GM21528 (cell line): ENCODE data around the gene C19orf53.
"Not testable (repeated sequence)": the region's sequence is repeated elsewhere in the genome, so short reads cannot be mapped to it uniquely, and the experiment has no call there.

Experiments used
- ATAC-seq: cut with Tn5 transposase; IDR thresholded peaks from one replicate; pipeline ENCODE4 v1.9.1; 2021; ENCODE audit warnings: mild to moderate bottlenecking, moderate library complexity; ENCODE audit not compliant: unreplicated experiment, low FRiP score

The C19orf53 gene

DNA sequence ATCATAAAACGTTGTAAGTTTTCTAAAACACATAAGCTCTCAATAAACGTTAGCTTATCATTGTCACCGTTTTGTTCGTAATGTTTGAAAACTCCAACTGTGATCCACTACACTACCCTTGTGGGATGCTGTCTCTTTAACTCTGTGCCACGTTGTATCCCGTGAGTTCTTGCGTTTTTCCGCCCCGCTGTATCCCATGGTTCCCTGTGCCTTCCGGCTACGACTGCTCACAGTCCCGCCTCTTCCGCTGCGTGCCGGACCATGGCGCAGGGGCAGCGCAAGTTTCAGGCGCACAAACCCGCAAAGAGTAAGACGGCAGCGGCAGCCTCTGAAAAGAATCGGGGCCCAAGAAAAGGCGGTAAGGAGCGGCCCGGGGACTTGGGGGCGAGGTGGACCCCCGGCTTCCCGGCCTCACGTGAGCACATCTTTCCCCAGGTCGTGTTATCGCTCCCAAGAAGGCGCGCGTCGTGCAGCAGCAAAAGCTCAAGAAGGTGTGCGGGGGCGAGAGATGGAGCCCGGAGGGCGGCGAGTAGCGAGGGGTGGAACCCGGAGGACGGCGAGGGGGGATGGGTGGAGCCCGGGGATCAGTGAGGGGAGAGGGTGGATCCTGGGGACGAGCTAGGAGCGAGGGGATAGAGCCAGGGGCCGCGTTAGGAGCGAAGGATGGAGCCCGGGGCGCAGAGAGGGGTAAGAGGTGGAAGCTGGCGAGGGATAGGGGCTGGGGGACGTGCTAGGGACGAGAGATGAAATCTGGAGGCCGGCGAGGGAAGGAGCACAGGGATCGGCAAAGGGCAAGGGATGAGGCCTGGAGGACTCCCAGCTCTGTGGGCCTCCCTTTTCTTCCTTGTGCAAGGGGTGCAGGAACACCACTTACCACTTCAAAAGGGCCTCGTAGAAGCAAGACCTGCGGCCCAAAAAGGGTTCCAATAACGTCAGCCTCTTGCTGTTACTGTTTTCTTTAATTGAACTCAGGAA lies at the start of gene C19orf53:
Gene C19orf53 (plus strand): TSS at position 240 of the 975 bp plus-strand sequence. CDS start 22 bp downstream, at position 262.
- peak; percentile 69 for ATAC-seq

- ATAC-seq = no peak
Observed at GRCh38 chr19:13726323-13726722, 47.9 kb upstream of the C19orf53 start.

DNA sequence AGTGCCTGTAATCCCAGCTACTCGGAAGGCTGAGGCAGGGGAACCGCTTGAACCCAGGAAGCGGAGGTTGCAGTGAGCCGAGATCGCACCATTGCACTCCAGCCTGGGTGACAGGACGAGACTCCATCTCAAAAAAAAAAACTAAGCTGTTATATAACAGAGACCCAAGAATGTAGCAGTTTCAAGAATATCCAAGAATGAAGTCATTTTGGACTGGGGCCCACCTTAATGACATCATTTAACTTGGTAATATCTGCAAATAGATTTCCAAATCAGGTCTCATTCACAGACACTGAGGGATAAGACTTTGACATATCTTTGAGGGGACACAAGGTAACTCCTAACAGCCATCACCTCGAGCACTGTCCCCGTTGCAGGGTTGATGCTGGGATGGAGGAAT lies 46.5 kb upstream of the C19orf53 start:
- ATAC-seq = no peak

DNA sequence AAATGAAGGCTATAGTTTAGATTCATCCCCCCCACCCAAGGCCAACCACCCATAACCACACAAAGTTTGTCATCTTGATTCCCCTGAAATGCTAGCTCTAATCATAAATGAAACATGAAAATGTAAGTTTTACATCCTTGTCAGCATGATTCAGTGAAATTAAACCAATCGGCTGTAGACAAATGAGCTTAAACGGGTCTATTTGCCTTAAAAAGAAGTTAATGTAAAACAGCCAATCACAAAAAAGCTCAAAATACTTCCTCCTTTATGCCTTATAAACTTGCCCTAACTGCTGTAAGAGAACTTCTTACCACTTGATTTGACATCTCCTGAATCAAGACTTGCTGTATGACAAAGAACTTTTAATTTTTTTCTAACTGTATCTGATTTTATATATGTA lies 44.4 kb upstream of the C19orf53 start:
- no peak for ATAC-seq

GRCh38 chr19:13731147-13731964 lies 42.9 kb upstream of the C19orf53 start:
- peak; percentile 85 for ATAC-seq

GRCh38 chr19:13732337-13732736 lies 41.9 kb upstream of the C19orf53 start:
- ATAC-seq = no peak

- ATAC-seq = no peak
Observed at GRCh38 chr19:13734751-13735150, 39.5 kb upstream of the C19orf53 start.

DNA sequence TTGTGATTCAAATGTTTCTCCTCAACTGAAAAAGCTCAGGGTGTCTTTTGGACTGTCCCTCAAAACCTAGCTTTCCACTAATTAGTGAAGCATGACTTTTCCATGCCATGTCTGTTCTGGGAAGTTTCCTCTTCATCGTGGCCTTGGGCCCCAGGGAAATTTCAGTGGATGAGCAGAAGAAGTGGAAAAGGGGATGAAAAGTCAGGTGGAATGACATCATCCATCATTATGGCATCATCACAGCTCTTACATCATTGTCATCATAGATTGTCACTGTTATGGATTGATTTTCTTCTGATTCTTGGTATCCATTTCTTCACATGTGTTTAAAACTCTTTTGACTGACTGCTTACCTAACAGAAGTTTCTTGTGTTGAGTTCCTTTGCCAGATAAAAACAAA lies 36.2 kb upstream of the C19orf53 start:
- ATAC-seq = no peak

GRCh38 chr19:13741893-13742292 lies 32.4 kb upstream of the C19orf53 start:
- ATAC-seq = no peak

DNA sequence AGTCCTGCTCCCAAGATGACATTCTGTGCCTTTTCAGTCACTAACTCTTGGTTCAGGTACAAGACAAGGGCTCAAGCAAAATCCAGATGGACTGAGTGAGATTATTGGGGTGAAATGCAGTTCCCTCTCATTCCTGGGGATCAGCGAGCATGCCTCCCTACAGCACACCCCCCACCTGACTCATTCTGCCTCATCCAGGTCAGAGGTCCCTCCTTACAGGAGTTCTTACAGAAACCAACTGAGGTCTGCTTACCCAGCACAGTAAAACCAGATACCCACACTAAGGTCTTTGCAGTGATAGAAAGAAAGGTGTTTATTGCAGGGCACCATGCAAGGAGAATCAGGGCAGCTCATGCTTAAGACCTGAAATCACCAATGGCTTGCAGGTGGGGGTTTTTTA lies 31.5 kb upstream of the C19orf53 start:
- ATAC-seq = no peak

GRCh38 chr19:13744174-13744573 lies 30.1 kb upstream of the C19orf53 start:
- ATAC-seq = no peak

- ATAC-seq = no peak
Observed at GRCh38 chr19:13747098-13747453, 27.2 kb upstream of the C19orf53 start.

GRCh38 chr19:13748169-13748828 lies 26.0 kb upstream of the C19orf53 start:
- no peak for ATAC-seq

- ATAC-seq = no peak
Observed at GRCh38 chr19:13751436-13751835, 22.8 kb upstream of the C19orf53 start.

DNA sequence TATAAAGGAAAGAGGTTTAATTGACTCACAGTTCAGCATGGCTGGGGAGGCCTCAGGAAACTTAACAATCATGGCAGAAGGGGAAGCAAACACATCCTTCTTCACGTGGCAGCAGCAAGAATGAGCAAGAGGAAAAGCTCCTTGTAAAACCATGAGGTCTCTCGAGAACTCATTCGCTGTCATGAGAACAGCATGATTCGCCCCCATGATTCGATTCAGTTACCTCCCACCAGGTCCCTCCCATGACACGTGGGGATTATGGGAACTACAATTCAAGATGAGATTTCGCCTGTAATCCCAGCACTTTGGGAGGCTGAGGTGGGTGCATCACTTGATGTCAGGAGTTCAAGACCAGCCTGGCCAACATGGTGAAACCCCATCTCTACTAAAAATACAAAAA lies 20.6 kb upstream of the C19orf53 start:
- not testable (repeated sequence) for ATAC-seq

DNA sequence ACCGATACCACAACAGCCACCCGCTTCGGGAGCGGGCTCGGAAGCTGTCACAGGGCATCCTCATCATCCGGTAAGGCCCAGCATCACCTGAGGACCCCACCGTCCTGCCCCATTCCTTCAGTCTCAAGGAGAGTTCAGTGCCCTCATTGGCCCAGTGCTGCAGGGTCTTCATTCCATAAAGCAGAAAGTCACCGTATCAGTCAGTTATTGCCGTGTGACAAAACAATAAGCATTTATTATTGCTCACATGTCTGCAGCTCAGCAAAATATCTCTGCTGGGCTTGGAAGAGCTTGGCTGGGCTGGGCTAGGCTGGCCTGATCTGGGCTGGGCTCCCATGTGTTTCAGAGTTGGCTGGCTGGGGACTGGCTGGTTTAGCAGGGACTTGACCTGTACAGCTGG lies 18.0 kb upstream of the C19orf53 start:
- ATAC-seq = no peak

DNA sequence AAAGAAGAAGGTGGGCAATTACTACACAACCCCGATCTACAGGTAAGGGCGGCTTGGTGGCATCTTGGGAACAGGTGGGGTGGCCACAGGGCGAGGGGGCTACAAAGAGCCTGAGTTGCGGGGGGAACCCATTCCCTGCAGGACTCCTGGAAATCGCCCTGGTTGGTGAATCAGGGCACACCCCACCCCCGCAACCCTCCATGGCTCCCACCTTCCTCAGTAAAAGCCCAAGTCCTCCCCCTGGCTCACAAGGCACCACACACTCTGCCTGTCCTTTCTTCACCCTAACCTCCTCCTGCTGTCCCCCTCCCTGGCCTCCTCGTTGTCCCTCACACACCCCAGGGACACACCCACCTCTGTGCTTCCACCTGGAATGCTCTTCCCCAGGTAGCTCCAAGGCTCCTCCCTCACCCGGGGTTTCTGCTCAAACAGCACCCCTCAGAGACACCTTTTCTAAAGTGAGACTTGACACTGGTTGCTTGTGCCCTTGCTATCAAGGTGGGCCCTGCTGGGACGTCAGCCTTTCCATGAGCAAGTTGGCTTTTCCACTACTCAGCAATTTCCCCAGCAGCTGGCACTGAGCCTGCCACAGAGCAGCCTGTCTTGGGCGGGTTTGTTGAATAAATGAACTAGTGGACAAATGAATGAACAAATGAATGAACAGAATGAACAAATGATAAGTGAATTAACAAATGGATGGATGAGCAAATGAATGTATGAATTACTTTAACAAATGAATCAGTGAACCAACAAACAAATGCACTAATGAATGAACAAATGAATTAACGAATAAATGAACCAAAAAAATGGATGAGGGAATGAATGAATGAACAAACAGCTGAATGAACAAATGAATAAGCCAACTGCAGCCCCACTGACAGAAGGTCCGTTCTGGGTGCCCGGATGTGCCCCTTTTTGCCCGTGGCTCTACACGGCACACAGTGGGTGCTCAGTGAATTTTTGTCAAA lies 16.2 kb upstream of the C19orf53 start:
- no peak for ATAC-seq

DNA sequence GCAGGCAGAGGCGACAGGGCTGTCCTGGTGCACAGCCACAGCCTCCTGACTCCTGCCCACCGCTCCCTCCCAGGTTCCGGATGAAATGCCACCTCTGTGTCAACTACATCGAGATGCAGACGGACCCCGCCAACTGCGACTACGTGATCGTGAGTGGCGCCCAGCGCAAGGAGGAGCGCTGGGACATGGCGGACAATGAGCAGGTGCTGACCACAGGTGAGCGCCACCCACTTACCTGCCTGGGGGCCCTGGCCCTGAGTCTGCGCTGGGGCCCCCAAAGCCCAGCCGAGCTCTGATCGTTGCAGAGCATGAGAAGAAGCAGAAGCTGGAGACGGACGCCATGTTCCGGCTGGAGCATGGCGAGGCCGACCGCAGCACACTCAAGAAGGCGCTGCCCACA lies 15.5 kb upstream of the C19orf53 start:
- no peak for ATAC-seq

GRCh38 chr19:13761423-13761822 lies 12.8 kb upstream of the C19orf53 start:
- no peak for ATAC-seq
